HEK293 (cell line): ENCODE measurements around the gene ZNF862.

Source experiments
- CTCF ChIA-PET: fragments of 350-600 bp; formaldehyde crosslinking; extraction: SDS; loops from one replicate; lab custom pipeline; 2021; ENCODE audit warnings: antibody characterized with exemption; lab: Yijun Ruan, JAX
- POLR2A ChIA-PET: fragments of 300-600 bp; formaldehyde crosslinking; extraction: SDS; loops from one replicate; lab custom pipeline; 2020; ENCODE audit warnings: antibody characterized with exemption, inconsistent platforms; lab: Yijun Ruan, JAX
- H3K27ac ChIP-seq: fragments of 200-500 bp; sonication (Bioruptor generic); 2 replicates; pipeline ENCODE4 v1.5.1; 2014; ENCODE audit warnings: low read depth, low read length, control low read depth, inconsistent platforms; ENCODE audit errors: extremely low read depth
- H3K36me3 ChIP-seq, 2 experiments: fragments of 200-500 bp in 1 of 2; sonication (Bioruptor generic) in 1 of 2; 1 replicate in 1 of 2; 2 replicates in 1 of 2; pipeline ENCODE4 v1.5.1; 2014 to 2017; ENCODE audit warnings: inconsistent platforms in 2 of 2, low read length in 2 of 2; ENCODE audit not compliant: control insufficient read depth in 2 of 2, insufficient read depth in 1 of 2
- H3K4me1 ChIP-seq: fragments of 200-500 bp; sonication (Bioruptor generic); 2 replicates; pipeline ENCODE4 v1.5.1; 2014; ENCODE audit warnings: mild to moderate bottlenecking, low read length, inconsistent platforms; ENCODE audit not compliant: control insufficient read depth, insufficient read depth
- H3K4me3 ChIP-seq: 2 replicates; pipeline ENCODE4 v1.5.1; 2011; ENCODE audit warnings: low read depth, mild to moderate bottlenecking, control low read depth, low read length, moderate library complexity
- H3K9me3 ChIP-seq: fragments of 200-500 bp; sonication (Bioruptor generic); 2 replicates; pipeline ENCODE4 v1.5.1; 2014; ENCODE audit warnings: low read depth, low read length, inconsistent platforms; ENCODE audit not compliant: control insufficient read depth, insufficient read depth
- GLI4 ChIP-seq: fragments of 450-650 bp; formaldehyde crosslinking; IDR thresholded peaks from 2 replicates; pipeline ENCODE4 v1.5.1; 2016; ENCODE audit warnings: missing biosample characterization, missing genetic modification characterization
- HIC1 ChIP-seq: fragments of 450-650 bp; formaldehyde crosslinking; IDR thresholded peaks from 2 replicates; pipeline ENCODE4 v1.5.1; 2016; ENCODE audit warnings: missing biosample characterization, missing genetic modification characterization
- HOXC10 ChIP-seq: sonication (generic); formaldehyde crosslinking; IDR thresholded peaks from 2 replicates; pipeline ENCODE4 v1.8.1; 2023; ENCODE audit warnings: mild to moderate bottlenecking, missing genetic modification reagents
- INSM2 ChIP-seq: fragments of 450-650 bp; formaldehyde crosslinking; IDR thresholded peaks from 2 replicates; pipeline ENCODE4 v1.5.1; 2016; ENCODE audit warnings: missing biosample characterization, missing genetic modification characterization
- KLF17 ChIP-seq: fragments of 450-650 bp; formaldehyde crosslinking; IDR thresholded peaks from 2 replicates; pipeline ENCODE4 v1.5.1; 2016; ENCODE audit warnings: missing biosample characterization, missing genetic modification characterization
- KLF9 ChIP-seq: fragments of 450-650 bp; formaldehyde crosslinking; IDR thresholded peaks from 2 replicates; pipeline ENCODE4 v1.5.1; 2016; ENCODE audit warnings: missing biosample characterization, missing genetic modification characterization, low read depth
- OSR2 ChIP-seq: fragments of 450-650 bp; formaldehyde crosslinking; IDR thresholded peaks from 2 replicates; pipeline ENCODE4 v1.5.1; 2016; ENCODE audit warnings: missing biosample characterization, missing genetic modification characterization
- PATZ1 ChIP-seq: fragments of 450-650 bp; formaldehyde crosslinking; IDR thresholded peaks from 2 replicates; pipeline ENCODE4 v1.5.1; 2016; ENCODE audit warnings: missing biosample characterization, missing genetic modification characterization
- PRDM1 ChIP-seq: fragments of 450-650 bp; formaldehyde crosslinking; IDR thresholded peaks from 2 replicates; pipeline ENCODE4; 2016; ENCODE audit warnings: missing biosample characterization, missing genetic modification characterization
- PRDM4 ChIP-seq: fragments of 450-650 bp; formaldehyde crosslinking; IDR thresholded peaks from 2 replicates; pipeline ENCODE4 v1.5.1; 2017; ENCODE audit warnings: missing biosample characterization, missing genetic modification characterization
- SP3 ChIP-seq: fragments of 450-650 bp; formaldehyde crosslinking; IDR thresholded peaks from 2 replicates; pipeline ENCODE4 v1.5.1; 2016; ENCODE audit warnings: missing biosample characterization, missing genetic modification characterization
- ZBTB21 ChIP-seq: fragments of 450-650 bp; formaldehyde crosslinking; IDR thresholded peaks from 2 replicates; pipeline ENCODE4 v1.5.1; 2017; ENCODE audit warnings: missing biosample characterization, missing genetic modification characterization
- ZFP3 ChIP-seq: fragments of 450-650 bp; formaldehyde crosslinking; IDR thresholded peaks from 2 replicates; pipeline ENCODE4 v1.5.1; 2016; ENCODE audit warnings: low read depth, missing biosample characterization, missing genetic modification characterization
- ZNF19 ChIP-seq: fragments of 450-650 bp; formaldehyde crosslinking; IDR thresholded peaks from 2 replicates; pipeline ENCODE4; 2016; ENCODE audit warnings: missing biosample characterization, missing genetic modification characterization, low read depth
- ZNF239 ChIP-seq: fragments of 450-650 bp; formaldehyde crosslinking; IDR thresholded peaks from 2 replicates; pipeline ENCODE4 v1.5.1; 2016; ENCODE audit warnings: missing biosample characterization, missing genetic modification characterization
- ZNF324 ChIP-seq: fragments of 450-650 bp; formaldehyde crosslinking; IDR thresholded peaks from 2 replicates; pipeline ENCODE4 v1.5.1; 2016; ENCODE audit warnings: missing biosample characterization, missing genetic modification characterization
- ZNF366 ChIP-seq: fragments of 450-650 bp; formaldehyde crosslinking; conservative IDR thresholded peaks from 2 replicates; pipeline ENCODE4 v1.5.1; 2016; ENCODE audit warnings: missing biosample characterization, missing genetic modification characterization
- ZNF555 ChIP-seq: fragments of 450-650 bp; formaldehyde crosslinking; conservative IDR thresholded peaks from 2 replicates; pipeline ENCODE4 v1.5.1; 2017; ENCODE audit warnings: missing biosample characterization, mild to moderate bottlenecking, missing genetic modification characterization, inconsistent platforms
- ZNF571 ChIP-seq: fragments of 450-650 bp; formaldehyde crosslinking; IDR thresholded peaks from 2 replicates; pipeline ENCODE4 v1.5.0; 2017; ENCODE audit warnings: missing biosample characterization, missing genetic modification characterization
- ZNF580 ChIP-seq: fragments of 450-650 bp; formaldehyde crosslinking; IDR thresholded peaks from 2 replicates; pipeline ENCODE4 v1.5.1; 2016; ENCODE audit warnings: missing biosample characterization, missing genetic modification characterization
- ZNF645 ChIP-seq: fragments of 450-650 bp; formaldehyde crosslinking; IDR thresholded peaks from 2 replicates; pipeline ENCODE4; 2016; ENCODE audit warnings: missing biosample characterization, missing genetic modification characterization
- ZNF654 ChIP-seq: fragments of 450-650 bp; formaldehyde crosslinking; IDR thresholded peaks from 2 replicates; pipeline ENCODE4 v1.5.1; 2016; ENCODE audit warnings: low read depth, missing biosample characterization, missing genetic modification characterization
- ZNF701 ChIP-seq: fragments of 450-650 bp; formaldehyde crosslinking; IDR thresholded peaks from 2 replicates; pipeline ENCODE4 v1.5.1; 2016; ENCODE audit warnings: missing biosample characterization, missing genetic modification characterization
- ZNF768 ChIP-seq: fragments of 450-650 bp; formaldehyde crosslinking; IDR thresholded peaks from 2 replicates; pipeline ENCODE4 v1.5.1; 2018; ENCODE audit warnings: missing biosample characterization, mild to moderate bottlenecking, missing genetic modification characterization

The ZNF862 gene

GRCh38 chr7:149874644-149875028 lies 36.5 kb downstream of the ZNF862 start:
- POLR2A ChIA-PET, result interaction anchor here (0.5 kb wide), 1 partner anchor 251 kb away, joined by 5 read pairs; no protein-coding TSS in a partner anchor

GRCh38 chr7:149875396-149875795 lies 37.2 kb downstream of the ZNF862 start:
- H3K4me3 ChIP-seq, result no peak overlapping the region
- H3K9me3 ChIP-seq, result no peaks in the 10 kb centered on the region
- CTCF ChIA-PET, result interaction anchor here (0.7 to 1.5 kb wide), 3 partner anchors 8 to 68 kb away, joined by 3 to 4 read pairs (median 4); no protein-coding TSS in a partner anchor
- POLR2A ChIA-PET, result no interaction called here
- no peak overlapping the region for H3K27ac ChIP-seq
- TF ChIP-seq ZNF645 (tag by site-specific recombination) (no peak), OSR2 (no peak), INSM2 (no peak), ZNF571 (tag by site-specific recombination) (no peak), KLF9 (tag by site-specific recombination) (no peak), PRDM4 (tag by site-specific recombination) (no peak)
- peaks cover 0 to 67% of the 10 kb centered on the region in 2 experiments; a peak in 1 of 3 replicates for H3K36me3 ChIP-seq
- no peaks in the 10 kb centered on the region for H3K4me1 ChIP-seq

More at GRCh38 chr7:149874644-149875028, 36.5 kb downstream of the ZNF862 start:
- H3K36me3 ChIP-seq, result peaks cover 0 to 67% of the 10 kb centered on the region in 2 experiments; a peak in 1 of 3 replicates
- H3K27ac ChIP-seq, result no peak overlapping the region
- CTCF ChIA-PET, result interaction anchor here (0.7 to 1.5 kb wide), 3 partner anchors 9 to 67 kb away, joined by 3 to 4 read pairs (median 4); no protein-coding TSS in a partner anchor
- H3K4me3 ChIP-seq, result no peak overlapping the region; the same call in 1 of the 2 replicates
- TF ChIP-seq KLF17 (tag by site-specific recombination), result no peak
- TF ChIP-seq HOXC10 (CRISPR knock-in tag), result no peak
- no peak for TF ChIP-seq ZNF701
- TF ChIP-seq SP3, result no peak
- no peak for TF ChIP-seq ZNF580 (tag by site-specific recombination)
- TF ChIP-seq ZNF19 (tag by site-specific recombination), result no peak
- TF ChIP-seq ZNF366 (tag by site-specific recombination), result no peak
- TF ChIP-seq ZNF324 (tag by site-specific recombination), result no peak
- no peak for TF ChIP-seq ZNF555 (tag by site-specific recombination)
- TF ChIP-seq ZFP3 (tag by site-specific recombination), result no peak
- no peak for TF ChIP-seq PRDM1 (tag by site-specific recombination)
- no peak for TF ChIP-seq HIC1 (tag by site-specific recombination)
- TF ChIP-seq ZNF654 (tag by site-specific recombination), result no peak
- no peak for TF ChIP-seq ZNF239 (tag by site-specific recombination)
- TF ChIP-seq PATZ1 (tag by site-specific recombination), result no peak
- TF ChIP-seq GLI4 (tag by site-specific recombination), result no peak
- no peak for TF ChIP-seq ZBTB21 (tag by site-specific recombination)
- TF ChIP-seq ZNF768 (tag by site-specific recombination), result no peak
- H3K9me3 ChIP-seq, result no peaks in the 10 kb centered on the region
- H3K4me1 ChIP-seq, result no peaks in the 10 kb centered on the region
